Measurements from ENCODE around the gene SLC29A3.
"Not testable (repeated sequence)": the region's sequence is repeated elsewhere in the genome, so short reads cannot be mapped to it uniquely, and the experiment has no call there.

The SLC29A3 gene

GRCh38 chr10:71284544-71285179, 34.4 kb upstream of the SLC29A3 start:
- DNase-seq, result no peak

- no peak for DNase-seq
These were observed 33.9 kb upstream of the SLC29A3 start for GRCh38 chr10:71285180-71285545.

DNA sequence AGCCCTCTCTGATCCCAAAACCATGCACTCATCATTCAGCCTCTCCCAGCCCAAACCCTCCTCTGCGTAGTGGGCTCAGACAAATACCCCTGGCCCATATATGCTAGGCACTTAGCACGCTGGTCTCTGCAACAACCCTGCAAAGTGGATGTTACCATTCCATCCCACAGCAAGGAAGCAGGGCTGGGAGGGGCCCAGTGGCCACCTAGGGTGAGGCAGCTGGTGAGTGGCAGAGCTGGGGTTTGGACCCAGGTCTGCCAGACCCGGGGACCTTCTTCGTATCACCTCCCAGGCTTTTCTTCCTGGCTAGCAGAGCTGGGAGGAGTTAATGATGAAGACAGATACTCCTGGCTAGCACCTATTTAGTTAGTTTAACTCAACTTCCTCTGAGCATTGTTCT, 33.1 kb upstream of the SLC29A3 start:
- DNase-seq, result no peak

GRCh38 chr10:71286521-71287294, 32.4 kb upstream of the SLC29A3 start:
- no peak for DNase-seq

- no peak for DNase-seq
These were observed 31.6 kb upstream of the SLC29A3 start for GRCh38 chr10:71287456-71287855.

DNA sequence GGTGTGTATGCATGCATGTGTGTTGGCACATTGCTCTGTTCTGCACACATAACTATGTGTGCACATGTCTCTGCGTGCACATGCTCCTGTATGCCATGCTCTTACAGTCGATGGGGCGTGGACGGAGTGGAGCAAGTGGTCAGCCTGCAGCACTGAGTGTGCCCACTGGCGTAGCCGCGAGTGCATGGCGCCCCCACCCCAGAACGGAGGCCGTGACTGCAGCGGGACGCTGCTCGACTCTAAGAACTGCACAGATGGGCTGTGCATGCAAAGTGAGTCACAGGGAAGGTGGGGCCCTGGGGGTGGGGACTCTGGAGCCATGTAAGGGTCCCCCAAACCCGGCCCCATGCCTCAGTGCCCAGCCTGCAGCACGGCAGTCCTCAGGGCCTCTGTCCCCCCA, 30.6 kb upstream of the SLC29A3 start:
- no peak for DNase-seq

DNA sequence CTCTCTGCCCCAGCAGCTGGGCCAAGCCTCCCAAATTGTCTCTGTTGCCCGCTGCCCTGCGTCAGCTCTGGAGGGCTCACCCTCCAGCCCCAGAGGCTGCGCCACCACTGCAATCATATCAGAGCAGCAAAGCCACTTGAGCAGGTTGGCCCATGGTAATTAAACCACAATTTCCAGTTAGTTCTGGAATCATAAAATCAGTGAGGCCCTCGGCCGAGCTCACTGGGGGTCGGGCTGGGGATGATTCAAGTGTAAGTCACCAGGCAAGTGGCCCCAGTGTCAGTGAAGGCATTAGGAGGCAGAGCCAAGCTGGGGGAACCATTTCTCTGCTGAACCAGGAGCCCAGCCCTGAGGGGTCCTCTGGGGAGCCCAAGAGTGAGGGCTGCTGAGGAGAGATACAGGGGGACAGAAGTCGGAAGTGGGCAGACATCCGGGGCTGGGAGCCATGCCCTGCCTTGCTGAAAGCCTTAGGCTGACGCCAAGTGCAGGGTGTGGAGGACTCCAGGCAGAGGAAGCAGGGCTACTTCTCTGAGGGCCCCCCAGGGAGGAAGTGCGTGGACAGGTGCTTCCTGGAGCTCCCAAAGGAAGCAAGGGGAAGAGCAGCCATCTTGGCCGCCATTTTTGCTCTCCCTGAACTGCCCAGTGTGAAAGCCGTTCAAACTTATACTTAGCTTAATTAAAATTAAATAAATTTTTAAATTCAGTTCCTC, 29.5 kb upstream of the SLC29A3 start:
- DNase-seq, result no peak

- DNase-seq, result no peak
These were observed 28.7 kb upstream of the SLC29A3 start for GRCh38 chr10:71290331-71290730.

DNA sequence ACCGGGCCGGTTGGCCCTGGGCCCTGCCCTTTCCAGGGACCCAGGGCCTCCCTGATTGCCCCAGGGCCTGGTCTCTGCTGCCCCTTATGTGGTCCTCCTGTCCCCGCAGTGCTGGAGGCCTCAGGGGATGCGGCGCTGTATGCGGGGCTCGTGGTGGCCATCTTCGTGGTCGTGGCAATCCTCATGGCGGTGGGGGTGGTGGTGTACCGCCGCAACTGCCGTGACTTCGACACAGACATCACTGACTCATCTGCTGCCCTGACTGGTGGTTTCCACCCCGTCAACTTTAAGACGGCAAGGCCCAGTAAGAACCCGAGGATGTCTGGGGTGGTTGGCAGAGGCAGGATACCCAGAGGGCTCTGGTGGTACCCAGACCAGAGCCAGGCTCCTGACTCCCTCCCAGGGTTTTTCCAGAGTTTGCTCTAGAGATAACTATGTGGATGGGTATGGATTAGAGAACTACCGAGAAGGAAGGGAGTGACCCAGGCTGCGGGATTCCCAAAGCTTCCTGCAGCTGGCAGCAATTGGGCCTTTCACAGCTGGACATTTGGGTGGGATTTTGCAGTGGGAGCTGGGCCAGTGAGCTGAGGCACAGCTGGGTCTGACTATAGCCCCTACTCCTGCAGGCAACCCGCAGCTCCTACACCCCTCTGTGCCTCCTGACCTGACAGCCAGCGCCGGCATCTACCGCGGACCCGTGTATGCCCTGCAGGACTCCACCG, 28.1 kb upstream of the SLC29A3 start:
- no peak for DNase-seq

- DNase-seq, result no peak
These were observed 27.5 kb upstream of the SLC29A3 start for GRCh38 chr10:71291528-71291900.

DNA sequence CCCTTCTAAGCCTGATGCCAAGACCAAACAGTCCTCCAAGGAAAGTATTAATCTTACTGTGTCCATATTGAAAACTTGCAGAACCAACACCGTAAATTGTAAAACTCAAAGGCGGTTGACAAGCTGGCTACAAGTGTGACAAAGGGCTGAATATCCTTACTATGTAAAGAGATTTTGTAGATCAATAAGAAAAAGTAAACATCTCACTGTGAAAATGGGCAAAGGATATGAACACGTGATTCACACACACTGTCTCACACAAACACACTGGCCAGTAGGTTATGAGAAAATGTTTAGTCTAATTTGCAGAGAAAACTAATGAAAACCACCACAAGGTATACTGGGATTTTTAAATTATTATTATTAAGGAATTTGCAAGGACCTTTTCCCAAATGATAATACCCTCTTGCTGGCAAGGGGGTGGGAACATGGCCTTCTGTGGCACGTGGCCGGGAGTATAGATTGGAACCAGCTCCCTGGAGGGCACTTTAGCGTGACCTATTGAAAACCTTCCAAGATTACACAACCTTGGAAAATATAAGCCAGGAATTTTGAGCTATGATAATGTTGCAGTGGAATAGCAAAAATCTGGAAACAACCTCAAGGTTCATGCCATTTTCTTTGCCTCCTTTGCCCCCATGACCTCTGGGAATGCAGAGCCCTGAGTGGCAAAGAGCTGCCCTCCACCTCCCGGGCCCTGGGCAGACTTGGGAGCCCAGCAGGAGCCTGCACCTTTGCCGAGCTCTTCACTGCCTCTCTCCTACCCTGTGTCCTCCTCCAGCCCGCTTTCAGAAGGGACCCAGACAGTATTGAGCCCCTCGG, 26.2 kb upstream of the SLC29A3 start:
- no peak for DNase-seq

DNA sequence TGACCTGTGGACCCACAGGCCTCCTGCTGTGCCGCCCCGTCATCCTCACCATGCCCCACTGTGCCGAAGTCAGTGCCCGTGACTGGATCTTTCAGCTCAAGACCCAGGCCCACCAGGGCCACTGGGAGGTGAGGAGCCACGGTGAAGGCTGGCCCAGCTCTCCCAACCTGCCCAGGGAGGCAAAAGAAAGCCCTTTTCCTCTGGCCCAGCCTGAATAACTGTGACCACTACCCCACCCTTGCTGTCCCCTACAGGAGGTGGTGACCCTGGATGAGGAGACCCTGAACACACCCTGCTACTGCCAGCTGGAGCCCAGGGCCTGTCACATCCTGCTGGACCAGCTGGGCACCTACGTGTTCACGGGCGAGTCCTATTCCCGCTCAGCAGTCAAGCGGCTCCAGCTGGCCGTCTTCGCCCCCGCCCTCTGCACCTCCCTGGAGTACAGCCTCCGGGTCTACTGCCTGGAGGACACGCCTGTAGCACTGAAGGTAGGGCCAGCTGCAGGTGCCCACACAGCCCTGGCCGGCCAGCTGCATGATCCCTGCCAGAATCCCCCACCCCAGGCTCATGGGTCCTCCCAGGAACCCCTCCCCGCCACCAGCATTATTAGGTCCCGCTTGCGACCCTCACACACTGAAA, 25.5 kb upstream of the SLC29A3 start:
- DNase-seq, result no peak

DNA sequence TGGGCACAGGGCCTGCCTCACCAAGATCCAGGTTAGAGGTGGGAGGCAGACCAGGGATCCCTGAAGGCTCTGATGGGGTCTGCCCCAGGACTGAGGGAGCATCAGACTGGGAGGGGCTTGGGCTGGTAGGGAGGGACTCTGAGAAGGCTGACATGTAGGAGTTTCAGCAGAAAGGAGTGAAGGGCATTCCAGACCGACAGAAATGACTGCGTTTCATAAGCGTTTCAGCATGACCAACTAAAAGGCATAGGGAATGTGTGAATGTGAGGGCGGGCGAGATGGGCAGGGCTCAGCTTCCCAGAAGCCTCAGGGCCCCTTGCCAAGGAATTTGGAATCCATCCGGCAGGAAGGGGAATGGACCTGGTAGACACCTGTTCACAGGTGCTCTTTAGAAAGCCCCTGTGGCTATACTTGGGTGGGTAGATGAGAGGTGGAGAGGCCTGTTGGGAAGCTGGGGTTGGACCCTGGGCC, 24.9 kb upstream of the SLC29A3 start:
- DNase-seq, result no peak

DNA sequence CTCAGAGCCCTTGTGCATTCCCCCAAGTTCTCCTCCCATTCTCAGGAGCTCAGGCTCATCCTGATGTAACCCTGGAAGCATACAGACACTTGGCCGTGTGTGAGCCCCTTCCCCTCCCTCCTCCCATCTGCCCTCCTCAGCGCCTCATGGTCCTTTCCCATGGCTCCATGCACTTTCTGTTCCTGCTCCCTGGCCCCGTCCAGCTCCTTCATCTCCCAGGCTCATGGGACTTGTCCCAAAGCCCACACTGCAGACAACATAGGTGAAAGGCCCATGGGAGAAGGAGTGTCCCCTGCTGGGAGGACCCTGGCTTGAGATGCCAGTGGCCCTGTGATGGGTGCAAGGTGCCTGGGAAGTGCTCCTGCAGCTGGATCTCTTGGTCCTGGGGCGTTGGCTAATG, 24.2 kb upstream of the SLC29A3 start:
- no peak for DNase-seq

DNA sequence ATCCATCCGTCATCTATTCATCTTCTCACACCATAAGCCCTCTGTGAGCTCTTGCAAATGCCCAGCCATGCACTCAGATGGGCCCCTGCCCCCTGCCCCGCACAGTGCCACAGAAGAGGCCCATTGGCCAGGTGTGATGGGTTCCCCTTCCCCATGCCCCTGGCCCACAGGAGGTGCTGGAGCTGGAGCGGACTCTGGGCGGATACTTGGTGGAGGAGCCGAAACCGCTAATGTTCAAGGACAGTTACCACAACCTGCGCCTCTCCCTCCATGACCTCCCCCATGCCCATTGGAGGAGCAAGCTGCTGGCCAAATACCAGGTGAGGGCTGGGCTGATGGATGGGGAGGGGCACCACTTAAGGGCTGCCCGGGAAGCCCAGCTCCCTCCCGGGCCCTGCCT, 23.4 kb upstream of the SLC29A3 start:
- no peak for DNase-seq

DNA sequence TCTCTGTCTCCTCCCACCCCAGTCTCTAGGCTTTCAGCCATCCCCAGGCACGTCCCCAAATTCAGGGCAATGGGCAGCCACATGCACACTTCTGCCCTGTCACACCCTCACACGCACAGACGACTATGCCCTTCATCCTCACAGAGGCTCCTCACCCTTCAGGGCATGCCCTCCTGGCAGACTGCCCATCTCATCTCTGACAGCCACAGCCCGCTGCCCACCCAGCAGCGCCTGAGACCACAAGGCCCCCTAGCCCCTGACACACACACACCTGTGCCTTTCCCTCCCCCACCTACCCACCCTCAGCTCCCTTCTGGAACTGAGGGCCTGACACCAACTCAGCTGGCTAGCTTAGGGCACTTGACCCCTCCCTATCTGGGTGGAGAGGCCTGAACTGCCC, 23.0 kb upstream of the SLC29A3 start:
- no peak for DNase-seq

DNA sequence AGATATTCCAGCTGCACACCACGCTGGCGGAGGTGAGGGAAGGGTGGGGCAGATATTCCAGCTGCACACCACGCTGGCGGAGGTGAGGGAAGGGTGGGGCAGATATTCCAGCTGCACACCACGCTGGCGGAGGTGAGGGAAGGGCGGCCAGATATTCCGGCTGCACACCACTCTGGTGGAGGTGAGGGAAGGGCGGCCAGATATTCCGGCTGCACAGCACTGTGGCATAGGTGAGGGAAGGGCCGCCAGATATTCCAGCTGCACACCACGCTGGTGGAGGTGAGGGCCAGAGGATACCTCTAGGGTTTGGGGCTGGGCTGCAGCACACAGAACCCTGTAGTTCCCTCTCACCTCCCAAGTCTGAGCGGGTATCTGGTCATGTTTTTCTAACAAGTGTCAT, 22.2 kb upstream of the SLC29A3 start:
- not testable (repeated sequence) for DNase-seq

DNA sequence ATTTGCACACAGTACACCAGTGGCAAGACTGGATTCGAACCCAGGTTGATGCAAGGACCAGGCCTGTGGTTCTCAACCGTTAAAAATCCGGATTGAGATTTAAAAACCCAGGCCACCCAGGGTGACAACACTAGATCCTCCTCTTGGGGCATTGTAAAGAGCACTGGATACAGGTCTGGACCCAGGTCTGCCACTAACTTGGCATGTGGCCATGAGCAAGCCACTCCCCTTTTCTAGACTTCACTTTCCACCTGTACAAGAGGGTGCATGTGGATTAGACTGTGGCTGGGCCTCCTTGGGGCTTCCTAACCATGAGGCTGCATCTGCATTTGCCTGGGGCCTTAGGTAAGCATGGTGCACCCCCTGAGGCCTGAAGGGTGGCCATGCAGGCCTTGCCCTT, 21.7 kb upstream of the SLC29A3 start:
- DNase-seq, result no peak

DNA sequence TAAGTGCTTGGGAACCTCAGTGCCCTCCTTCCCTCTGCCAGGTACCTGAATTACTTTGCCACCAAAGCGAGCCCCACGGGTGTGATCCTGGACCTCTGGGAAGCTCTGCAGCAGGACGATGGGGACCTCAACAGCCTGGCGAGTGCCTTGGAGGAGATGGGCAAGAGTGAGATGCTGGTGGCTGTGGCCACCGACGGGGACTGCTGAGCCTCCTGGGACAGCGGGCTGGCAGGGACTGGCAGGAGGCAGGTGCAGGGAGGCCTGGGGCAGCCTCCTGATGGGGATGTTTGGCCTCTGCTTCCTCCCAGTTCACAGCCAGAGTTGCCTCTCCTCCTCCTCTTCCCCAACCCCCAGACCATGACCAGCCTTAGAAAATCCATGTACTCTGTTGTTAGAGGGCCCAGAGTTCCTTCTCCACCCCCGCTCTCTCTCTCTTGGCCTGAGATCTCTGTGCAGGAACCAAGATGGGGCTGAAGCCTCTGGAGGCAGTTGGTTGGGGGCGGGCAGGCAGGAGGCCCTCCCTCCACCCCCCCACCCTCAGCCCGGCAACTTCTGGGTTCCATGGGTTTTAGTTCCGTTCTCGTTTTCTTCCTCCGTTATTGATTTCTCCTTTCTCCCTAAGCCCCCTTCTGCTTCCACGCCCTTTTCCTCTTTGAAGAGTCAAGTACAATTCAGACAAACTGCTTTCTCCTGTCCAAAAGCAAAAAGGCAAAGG, 19.8 kb upstream of the SLC29A3 start:
- DNase-seq, result no peak

DNA sequence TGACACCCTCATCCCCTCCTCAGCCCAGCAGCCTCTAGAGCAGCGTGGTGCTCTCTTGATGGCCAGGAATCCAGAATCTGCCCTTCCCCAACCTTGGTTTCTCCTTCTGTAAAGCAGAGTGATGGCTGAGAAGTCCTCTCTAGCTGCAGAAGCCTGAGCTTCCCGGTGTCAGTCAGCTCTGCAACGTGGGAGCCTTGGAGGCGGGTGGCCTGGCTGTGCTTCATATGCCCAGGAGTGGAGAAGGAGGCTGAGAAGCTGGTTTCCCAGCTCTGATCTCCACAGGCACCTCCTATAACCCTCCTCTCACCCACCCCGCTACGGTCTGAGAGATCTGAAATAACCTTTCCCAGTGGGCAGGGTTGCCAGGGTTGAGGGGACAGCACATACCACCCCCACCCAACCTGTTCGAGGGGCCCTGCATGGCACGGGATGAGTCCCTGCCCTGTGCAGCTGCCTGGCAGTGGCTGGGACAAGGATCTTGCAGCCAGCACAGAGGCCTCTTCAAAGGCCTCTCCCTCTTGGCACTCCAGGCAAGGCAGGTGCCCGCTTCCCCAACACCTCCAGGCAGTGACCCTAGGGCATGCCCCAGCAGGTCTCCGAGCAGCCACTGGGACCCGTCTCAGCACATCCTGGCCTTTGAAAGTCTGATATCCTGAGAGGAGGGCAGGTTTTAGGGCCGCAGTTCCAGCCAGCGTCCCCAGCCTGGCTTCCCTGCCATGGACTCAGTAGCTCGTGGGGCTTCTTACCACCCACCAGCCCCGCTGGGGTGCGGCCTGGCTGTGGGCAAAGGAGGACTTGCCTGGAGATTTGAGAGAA, 18.3 kb upstream of the SLC29A3 start:
- DNase-seq, result no peak

Measured in islet precursor cell (in vitro differentiated cells).